GM10266 (cell line): ENCODE measurements around the gene NFASC.

Source experiments
- DNase-seq: peaks from one replicate; pipeline ENCODE4 v3.0.0; 2012; ENCODE audit errors: extremely low spot score
- TF ChIP-seq, protein P1 (sequence below): IDR thresholded peaks from 2 replicates; pipeline ENCODE4 v1.5.1; 2012; ENCODE audit warnings: mild to moderate bottlenecking, low read depth; ENCODE audit not compliant: control insufficient read depth, insufficient read depth; ENCODE audit errors: missing control alignments

The NFASC gene

DNA sequence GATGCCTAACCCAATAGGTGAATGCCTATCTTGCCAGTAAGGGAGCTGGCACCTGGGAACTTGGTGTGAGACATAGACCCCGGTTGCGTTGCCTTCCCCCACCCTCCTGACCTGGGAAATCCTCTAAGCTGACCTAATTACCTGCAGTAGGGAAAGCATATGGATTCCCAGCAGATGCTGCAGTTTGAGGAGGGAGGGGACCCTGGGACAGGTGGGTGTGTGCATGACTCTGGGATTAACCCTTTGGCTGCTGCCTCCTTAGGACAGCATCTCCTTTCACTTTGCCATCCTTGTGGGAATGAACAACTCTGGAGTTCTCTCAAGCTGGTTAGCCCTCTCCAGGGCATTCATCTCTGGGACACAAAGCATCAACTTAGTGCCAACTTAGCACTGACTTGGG lies 16.4 kb upstream of the NFASC start:
- TF ChIP-seq, protein P1, sequence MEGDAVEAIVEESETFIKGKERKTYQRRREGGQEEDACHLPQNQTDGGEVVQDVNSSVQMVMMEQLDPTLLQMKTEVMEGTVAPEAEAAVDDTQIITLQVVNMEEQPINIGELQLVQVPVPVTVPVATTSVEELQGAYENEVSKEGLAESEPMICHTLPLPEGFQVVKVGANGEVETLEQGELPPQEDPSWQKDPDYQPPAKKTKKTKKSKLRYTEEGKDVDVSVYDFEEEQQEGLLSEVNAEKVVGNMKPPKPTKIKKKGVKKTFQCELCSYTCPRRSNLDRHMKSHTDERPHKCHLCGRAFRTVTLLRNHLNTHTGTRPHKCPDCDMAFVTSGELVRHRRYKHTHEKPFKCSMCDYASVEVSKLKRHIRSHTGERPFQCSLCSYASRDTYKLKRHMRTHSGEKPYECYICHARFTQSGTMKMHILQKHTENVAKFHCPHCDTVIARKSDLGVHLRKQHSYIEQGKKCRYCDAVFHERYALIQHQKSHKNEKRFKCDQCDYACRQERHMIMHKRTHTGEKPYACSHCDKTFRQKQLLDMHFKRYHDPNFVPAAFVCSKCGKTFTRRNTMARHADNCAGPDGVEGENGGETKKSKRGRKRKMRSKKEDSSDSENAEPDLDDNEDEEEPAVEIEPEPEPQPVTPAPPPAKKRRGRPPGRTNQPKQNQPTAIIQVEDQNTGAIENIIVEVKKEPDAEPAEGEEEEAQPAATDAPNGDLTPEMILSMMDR, result no peak
- no peak for DNase-seq

DNA sequence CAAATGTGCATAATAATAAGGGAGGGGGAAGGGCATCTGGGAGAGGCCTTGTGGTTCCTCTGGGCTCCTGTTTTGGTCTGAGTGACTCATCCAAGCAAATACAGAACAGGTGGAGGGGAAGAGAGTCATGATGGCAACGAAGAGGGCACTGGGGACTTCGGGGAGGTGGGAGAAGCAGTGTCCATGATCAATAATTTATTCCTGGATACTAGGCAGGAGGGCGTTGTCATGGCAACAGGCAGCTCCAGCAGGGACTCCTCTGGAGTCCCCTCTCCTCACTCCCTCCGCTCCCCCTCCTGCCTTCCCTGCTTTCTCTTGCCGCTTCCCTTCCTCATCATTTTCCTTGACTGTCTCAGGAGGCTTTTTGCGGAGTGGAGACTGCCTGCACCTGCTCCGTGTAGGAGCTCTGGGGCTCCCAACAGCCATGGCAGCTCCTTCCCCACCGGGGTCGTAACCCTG lies 12.3 kb upstream of the NFASC start:
- TF ChIP-seq, protein P1, result no peak
- DNase-seq, result no peak

DNA sequence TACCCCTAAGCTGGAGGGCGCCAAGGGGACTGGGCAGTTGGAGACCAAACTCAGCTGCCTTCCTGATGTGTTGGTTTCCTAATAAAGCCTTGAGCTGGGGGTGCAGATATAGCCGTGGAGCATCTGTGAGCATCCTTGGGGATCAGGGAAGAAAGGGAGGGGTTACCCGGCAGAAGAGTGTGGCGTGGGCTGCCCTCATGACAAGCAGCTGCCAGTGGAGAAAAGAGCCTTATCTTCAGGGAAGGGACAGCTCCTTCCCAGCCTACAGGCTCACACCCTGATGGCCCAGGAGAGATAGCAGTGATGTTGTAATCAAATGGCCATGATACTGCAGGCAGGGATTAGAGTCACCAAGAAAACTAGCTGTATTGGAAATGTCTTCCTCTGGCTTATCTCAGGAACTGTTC lies 10.8 kb upstream of the NFASC start:
- TF ChIP-seq, protein P1, result no peak
- no peak for DNase-seq

DNA sequence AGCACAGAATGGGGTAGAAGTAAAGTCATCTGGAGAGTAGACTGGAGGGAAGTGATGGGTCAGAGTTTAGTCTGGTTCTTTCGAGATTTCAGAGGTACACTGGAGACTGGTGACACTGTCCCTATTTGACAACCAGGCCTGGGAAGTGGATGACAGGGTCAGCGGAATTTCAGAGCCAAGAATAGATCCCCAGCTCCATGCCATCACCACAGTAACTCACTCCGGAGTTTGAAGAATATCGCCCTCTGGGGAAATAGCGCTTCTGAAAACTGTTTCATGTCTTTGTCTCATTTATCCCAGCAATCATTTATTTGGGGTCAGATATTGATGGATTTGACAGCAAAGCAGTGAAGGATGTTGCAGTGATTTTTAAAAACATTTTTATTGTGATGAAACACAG lies 7.6 kb upstream of the NFASC start:
- no peak for DNase-seq
- TF ChIP-seq, protein P1, result no peak

DNA sequence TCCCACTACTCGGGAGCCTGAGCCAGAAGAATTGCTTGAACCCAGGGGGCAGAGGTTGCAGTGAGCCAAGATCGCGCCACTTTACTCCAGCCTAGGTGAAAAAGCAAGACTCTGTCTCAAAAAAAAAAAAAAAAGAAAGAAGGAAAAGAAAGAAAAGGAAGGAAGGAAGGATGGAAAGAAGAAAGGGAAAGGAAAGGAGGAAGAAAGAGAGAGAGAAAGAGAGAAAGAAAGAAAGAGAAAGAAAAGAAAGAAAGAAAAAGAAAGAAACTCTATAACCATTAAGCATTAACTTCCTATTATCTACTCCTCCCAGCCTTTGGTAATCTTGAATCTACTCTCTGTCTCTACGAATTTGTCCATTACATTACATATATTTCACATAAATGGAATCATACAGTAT lies 6.9 kb upstream of the NFASC start:
- TF ChIP-seq, protein P1, result no peak
- no peak for DNase-seq

DNA sequence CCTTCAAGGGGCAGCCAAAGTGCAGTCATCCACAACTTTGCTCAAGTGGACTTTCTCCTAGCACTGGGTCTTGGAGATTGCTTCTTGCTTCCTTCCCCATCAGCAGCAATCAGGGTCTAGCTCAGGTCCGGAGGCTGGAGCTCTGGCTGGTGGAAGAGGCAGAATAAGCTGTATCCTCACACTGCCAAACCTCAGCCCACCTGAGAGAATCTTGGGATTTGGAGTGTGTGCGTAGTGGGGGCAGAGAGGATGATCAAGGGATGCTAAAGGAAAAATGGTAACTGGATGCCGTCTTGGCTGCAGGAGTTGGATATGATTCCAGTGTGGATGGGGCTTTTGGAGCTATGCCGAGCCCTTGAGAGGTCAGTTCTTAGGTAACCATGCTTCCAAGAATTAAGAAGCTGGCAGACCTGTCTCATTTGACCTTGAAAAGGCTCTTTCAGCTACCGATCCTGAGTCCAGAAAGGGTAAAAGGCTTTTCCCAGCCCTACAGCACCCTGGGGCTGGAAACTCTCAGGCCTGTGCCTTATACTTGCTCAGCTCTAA lies 4.5 kb upstream of the NFASC start:
- TF ChIP-seq, protein P1, result no peak
- DNase-seq, result no peak

DNA sequence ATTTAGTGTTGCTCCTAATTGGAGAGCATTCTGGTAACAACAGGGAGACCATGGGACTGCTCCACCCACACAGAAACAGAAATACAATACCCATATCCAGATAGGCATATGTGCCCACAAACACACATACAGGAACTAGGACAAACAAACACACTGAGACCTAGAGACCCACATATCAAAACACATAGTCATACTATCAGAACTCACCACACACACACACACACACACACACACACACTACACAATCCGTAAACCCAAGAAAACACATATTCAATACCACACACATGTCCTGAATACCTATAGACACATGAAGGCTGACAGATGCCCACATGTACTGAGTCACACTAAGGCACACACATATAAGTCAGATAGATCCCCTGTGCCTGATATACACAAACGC lies 3.5 kb upstream of the NFASC start:
- no peak for DNase-seq
- TF ChIP-seq, protein P1, result no peak
